GM12865 (cell line): ENCODE data around the gene PIEZO1.

Source experiments
- DNase-seq: peaks from one replicate; pipeline ENCODE4 v3.0.0; 2010; ENCODE audit warnings: low read depth
- H3K4me3 ChIP-seq: 2 replicates; pipeline ENCODE4 v1.5.1; 2011; ENCODE audit warnings: mild to moderate bottlenecking, low read depth, low read length, control low read depth
- TF ChIP-seq, protein P1 (sequence below): IDR thresholded peaks from 2 replicates; pipeline ENCODE4 v1.5.1; 2011; ENCODE audit warnings: low read length, control low read depth, low read depth, inconsistent platforms; ENCODE audit not compliant: insufficient read depth; ENCODE audit errors: missing control alignments

The PIEZO1 gene

DNA sequence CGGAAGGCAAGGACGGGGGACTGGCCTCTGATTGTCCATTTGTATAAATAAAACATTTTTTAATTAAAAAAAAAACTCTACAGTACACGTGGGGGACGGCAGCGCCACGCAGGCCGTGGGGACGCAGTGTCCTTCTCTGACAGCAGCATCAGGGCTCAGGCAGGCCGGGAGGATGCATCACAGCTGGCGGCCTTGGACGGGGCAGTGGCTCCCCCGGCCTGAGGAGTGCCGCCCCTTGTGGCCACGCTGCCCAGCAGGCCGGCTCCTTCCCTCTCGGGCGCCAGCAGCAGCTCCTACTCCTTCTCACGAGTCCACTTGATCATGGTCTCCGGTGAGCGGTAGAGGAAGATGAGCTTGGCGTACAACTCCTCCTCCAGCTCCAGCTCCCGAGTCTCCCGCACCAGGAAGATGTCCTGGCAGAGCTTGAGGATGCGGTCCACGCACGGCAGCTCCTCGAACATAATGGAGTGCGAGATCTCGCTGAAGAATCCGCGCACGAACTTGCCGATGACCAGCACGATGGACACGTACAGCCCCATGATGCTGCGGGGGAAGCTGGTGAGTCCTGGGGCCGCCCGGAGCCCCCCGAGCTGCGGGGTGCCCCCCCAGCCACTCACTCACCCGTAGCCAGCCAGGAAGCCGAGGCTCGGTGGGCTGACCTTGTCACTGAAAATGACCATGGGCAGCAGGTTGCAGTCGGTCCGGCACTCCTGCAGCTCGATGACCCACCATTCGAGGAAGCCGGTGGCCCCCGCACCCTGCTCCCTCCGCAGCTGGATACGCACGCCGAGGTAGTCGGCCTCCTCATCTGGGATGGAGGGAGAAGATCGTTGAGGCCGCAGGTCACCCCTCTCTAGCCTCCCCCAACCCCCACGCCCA lies 69.5 kb downstream of the PIEZO1 start:
- H3K4me3 ChIP-seq = no peak overlapping the region
- TF ChIP-seq, protein P1, sequence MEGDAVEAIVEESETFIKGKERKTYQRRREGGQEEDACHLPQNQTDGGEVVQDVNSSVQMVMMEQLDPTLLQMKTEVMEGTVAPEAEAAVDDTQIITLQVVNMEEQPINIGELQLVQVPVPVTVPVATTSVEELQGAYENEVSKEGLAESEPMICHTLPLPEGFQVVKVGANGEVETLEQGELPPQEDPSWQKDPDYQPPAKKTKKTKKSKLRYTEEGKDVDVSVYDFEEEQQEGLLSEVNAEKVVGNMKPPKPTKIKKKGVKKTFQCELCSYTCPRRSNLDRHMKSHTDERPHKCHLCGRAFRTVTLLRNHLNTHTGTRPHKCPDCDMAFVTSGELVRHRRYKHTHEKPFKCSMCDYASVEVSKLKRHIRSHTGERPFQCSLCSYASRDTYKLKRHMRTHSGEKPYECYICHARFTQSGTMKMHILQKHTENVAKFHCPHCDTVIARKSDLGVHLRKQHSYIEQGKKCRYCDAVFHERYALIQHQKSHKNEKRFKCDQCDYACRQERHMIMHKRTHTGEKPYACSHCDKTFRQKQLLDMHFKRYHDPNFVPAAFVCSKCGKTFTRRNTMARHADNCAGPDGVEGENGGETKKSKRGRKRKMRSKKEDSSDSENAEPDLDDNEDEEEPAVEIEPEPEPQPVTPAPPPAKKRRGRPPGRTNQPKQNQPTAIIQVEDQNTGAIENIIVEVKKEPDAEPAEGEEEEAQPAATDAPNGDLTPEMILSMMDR = no peak
- DNase-seq = no peak

DNA sequence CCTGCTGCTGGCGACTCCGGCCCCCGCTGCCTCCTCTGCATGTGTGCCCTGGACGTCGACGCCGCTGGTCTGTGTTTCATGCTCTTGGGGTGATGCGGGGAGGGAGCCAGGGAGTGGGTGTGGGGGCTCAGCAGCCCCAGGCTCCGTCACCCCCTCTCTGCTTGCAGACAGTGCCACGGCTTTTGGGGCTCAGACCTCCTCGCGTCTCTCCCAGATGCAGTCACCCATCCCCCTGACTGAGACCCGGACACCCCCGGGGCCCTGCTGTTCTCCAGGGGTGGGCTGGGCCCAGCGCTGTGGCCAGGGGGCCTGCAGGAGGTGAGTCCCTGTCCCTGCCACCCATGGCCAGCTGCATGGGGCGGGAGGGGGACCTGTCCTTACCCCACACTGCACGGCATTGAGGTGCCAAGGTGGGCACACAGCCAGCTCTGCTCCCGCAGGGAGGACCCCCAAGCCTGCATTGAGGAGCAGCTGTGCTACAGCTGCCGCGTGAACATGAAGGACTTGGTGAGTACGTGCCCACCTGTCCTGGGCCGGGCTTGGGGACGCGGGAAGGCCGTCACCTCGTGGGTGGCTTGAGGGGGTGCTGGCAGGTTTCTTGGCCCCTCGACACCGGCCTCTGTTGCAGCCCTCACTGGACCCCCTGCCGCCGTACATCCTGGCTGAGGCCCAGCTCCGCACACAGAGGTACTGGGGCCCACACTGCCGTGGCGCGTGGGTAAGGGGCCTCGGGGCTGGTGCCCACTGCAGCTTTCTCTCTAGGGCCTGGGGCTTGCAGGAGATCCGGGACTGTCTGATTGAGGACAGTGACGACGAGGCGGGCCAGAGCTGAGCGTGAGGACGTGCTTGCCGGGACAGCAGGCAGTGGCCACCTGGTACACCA lies 70.4 kb downstream of the PIEZO1 start:
- no peak for DNase-seq
- TF ChIP-seq, protein P1 = no peak
- H3K4me3 ChIP-seq = no peak overlapping the region

DNA sequence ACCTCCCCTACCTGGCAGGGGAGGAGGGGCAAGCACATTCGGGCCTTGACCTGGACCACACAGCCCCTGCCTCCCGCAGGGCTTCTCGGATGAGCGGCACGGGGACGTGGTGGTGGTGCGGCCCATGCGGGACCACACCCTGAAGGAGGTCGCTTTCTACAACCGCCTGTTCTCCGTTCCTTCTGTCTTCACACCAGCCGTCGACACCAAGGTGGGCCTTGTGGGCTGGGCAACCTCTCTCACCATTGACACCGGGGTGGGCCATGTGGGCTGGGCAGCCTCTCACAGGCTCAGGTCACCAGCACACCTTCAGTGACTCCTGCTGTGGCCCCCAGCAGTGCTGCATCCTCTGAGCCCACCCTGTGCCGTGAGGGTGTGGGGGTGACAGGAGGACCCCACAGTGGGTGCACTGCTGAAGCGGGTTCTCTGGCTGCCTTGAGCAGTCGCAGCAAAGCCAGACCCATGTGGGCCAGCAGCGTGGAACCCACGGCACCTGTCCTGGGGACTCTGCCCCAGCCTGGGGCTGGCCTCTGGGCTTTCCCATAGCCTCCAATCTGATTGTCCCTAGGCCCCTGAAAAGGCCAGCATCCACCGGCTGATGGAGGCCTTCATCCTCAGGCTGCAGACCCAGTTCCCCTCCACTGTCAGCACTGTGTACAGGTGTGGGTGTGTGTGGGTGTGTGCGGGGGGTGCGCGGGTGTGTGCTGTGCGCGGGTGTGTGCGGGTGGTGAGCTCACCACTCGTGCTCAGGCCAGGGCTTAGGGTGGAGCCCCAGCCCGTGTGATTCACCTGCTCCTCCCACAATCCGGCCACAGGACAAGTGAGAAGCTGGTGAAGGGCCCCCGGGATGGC lies 71.2 kb downstream of the PIEZO1 start:
- no peak for DNase-seq
- TF ChIP-seq, protein P1 = no peak
- no peak overlapping the region for H3K4me3 ChIP-seq

DNA sequence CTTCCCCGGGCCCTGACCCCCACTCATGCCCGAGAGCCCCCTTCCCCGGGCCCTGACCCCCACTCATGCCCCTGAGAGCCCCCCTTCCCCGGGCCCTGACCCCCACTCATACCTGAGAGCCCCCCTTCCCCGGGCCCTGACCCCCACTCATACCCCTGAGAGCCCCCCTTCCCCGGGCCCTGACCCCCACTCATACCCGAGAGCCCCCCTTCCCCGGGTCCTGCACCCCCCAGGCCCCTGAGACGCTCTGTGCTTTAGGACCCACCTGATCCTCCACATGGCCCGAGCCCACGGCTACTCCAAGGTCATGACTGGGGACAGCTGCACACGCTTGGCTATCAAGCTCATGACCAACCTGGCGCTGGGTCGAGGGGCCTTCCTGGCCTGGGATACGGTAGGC lies 72.0 kb downstream of the PIEZO1 start:
- no peak overlapping the region for H3K4me3 ChIP-seq
- DNase-seq = no peak
- TF ChIP-seq, protein P1 = no peak

DNA sequence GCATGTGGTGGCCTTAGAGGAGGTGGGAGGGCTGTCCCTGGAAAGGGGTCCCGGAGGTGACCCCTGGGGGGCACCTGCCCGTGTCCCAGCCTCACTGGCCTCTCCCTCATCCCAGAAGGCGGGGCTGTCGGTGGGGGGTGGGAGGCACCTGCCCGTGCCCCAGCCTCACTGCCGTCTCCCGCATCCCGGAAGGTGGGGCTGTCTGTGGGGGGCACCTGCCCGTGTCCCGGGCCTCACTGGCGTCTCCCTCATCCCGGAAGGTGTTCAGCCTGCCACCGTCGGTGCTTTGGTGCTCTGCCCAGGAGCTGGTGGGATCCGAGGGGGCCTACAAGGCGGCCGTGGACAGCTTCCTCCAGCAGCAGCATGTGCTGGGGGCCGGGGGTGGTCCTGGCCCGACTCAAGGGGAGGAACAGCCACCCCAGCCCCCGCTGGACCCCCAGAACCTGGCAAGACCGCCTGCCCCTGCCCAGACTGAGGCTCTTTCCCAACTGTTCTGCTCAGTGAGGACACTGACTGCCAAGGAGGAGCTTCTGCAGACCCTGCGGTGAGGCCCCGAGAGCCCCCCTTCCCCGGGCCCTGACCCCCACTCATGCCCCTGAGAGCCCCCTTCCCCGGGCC lies 72.5 kb downstream of the PIEZO1 start:
- DNase-seq = no peak
- no peak overlapping the region for H3K4me3 ChIP-seq
- TF ChIP-seq, protein P1 = no peak

DNA sequence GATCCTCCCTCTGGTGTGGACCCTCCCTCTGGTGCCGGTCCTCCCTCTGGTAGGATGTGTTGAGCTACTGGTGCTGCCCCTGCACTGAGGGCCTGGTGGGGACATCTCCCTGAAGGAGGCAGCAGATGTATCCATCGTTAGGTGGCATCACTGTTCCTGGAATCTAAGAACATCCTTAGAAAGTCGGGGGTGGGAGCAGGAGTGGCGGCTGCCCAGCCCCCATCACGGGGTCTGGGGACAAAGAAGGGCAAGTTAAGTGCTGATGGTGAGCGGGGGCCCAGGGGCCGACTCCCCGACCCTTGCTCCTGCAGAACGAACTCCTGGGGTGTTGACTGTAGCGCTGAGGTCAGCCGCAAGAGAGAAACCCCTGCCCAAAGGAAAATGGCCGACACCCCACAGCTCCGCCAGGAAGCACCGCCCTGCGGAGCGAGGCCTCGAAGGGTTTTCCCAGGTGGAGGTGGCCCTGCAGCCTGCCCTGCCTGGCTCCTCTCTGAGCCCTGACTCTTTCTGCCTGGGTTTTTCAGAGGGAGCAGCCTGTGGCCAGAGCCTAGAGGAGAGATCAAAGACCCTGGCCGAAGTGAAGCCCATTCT lies 73.2 kb downstream of the PIEZO1 start:
- TF ChIP-seq, protein P1 = no peak
- no peak overlapping the region for H3K4me3 ChIP-seq
- no peak for DNase-seq
